ENCODE data around the gene ZNF205. TPM values are rescaled to one million over a fixed set of nuclear protein-coding genes. Genes with fewer than 3 reads are reported as not detected.

ZNF205 gene
- total RNA-seq, 4 donors from 2014 or later = 10.6 to 25.0 (median 17.1) TPM

- H3K27me3 ChIP-seq = peaks cover 0 to 51% (median 4%) of the 10 kb centered on the region in 4 donors
- no peak overlapping the region for H3K4me3 ChIP-seq
Observed at GRCh38 chr16:3101841-3102470, 10.4 kb upstream of the ZNF205 start.

GRCh38 chr16:3106205-3106928 is 6.0 kb upstream of the ZNF205 start:
- peak; percentile 98 for DNase-seq (ENCODE audit: extremely low spot score)
- peaks cover 0 to 12% (median 0%) of the 10 kb centered on the region in 4 donors for H3K27me3 ChIP-seq
- peaks cover 14 to 32% (median 20%) of the 10 kb centered on the region in 4 donors for H3K4me1 ChIP-seq
- TF ChIP-seq POLR2AphosphoS5 (IDR thresholded peaks at IDR 0.05) = peak; percentile 76 to 81
- TF ChIP-seq POLR2A (IDR thresholded peaks at IDR 0.05; ENCODE audit: low read depth) = no peak
- H3K4me3 ChIP-seq = peak overlapping the region; percentile 63 to 67 (median 63)
- intact Hi-C loops (cut with DNase I) = no loop called here
- peak overlapping the region; percentile 73 to 84 (median 78) for H3K27ac ChIP-seq (replicated peaks in 1 of 4)
- H3K9me3 ChIP-seq = no peaks in the 10 kb centered on the region
- no peaks in the 10 kb centered on the region for H3K36me3 ChIP-seq
- under 1% methylated on average over 18 of the region's 74 CpGs for WGBS

More at GRCh38 chr16:3101841-3102470, 10.4 kb upstream of the ZNF205 start:
- H3K27ac ChIP-seq (replicated peaks in 1 of 4) = peak overlapping the region in 3 of 4 donors; percentile 15 to 62 (median 54)
- H3K4me1 ChIP-seq = peaks cover 22 to 45% (median 31%) of the 10 kb centered on the region in 4 donors
- H3K9me3 ChIP-seq = no peaks in the 10 kb centered on the region
- TF ChIP-seq POLR2AphosphoS5 (IDR thresholded peaks at IDR 0.05) (peak in 1 of 2 donors; percentile 15), CTCF (IDR thresholded peaks at IDR 0.05) (no peak), EP300 (IDR thresholded peaks at IDR 0.05) (no peak), POLR2A (IDR thresholded peaks at IDR 0.05; ENCODE audit: low read depth) (no peak)
- H3K36me3 ChIP-seq = no peaks in the 10 kb centered on the region
- 62% methylated on average over 27 of the region's 27 CpGs for WGBS
- intact Hi-C loops (cut with DNase I) = no loop called here
- no peak for DNase-seq (ENCODE audit: extremely low spot score)

- intact Hi-C loops (cut with DNase I) = no loop called here
Observed at GRCh38 chr16:3112881-3113574, 642 bp downstream of the ZNF205 start.

GRCh38 chr16:3113765-3114479 is 1.5 kb downstream of the ZNF205 start:
- H3K27me3 ChIP-seq = no peaks in the 10 kb centered on the region
- peak overlapping the region; percentile 60 to 76 (median 72) for H3K4me3 ChIP-seq
- peak overlapping the region in 3 of 4 donors; percentile 68 to 77 (median 71) for H3K27ac ChIP-seq (replicated peaks in 1 of 4)
- no peaks in the 10 kb centered on the region for H3K9me3 ChIP-seq
- 38% methylated on average over 7 of the region's 17 CpGs for WGBS
- intact Hi-C loops (cut with DNase I) = no loop called here
- TF ChIP-seq POLR2A (IDR thresholded peaks at IDR 0.05; ENCODE audit: low read depth) = no peak
- no peak for TF ChIP-seq CTCF (IDR thresholded peaks at IDR 0.05)
- no peak for TF ChIP-seq POLR2AphosphoS5 (IDR thresholded peaks at IDR 0.05)
- TF ChIP-seq EP300 (IDR thresholded peaks at IDR 0.05) = no peak
- peaks cover 26 to 43% (median 33%) of the 10 kb centered on the region in 4 donors for H3K4me1 ChIP-seq
- peaks cover 0 to 46% (median 37%) of the 10 kb centered on the region in 4 donors for H3K36me3 ChIP-seq
- no peak for DNase-seq (ENCODE audit: extremely low spot score)

More at GRCh38 chr16:3112881-3113574, 642 bp downstream of the ZNF205 start:
- H3K4me1 ChIP-seq = peaks cover 26 to 43% (median 33%) of the 10 kb centered on the region in 4 donors
- peak overlapping the region; percentile 60 to 76 (median 72) for H3K4me3 ChIP-seq
- DNase-seq (ENCODE audit: extremely low spot score) = no peak
- peaks cover 0 to 37% (median 28%) of the 10 kb centered on the region in 4 donors for H3K36me3 ChIP-seq
- no peak for TF ChIP-seq POLR2AphosphoS5 (IDR thresholded peaks at IDR 0.05)
- no peak for TF ChIP-seq EP300 (IDR thresholded peaks at IDR 0.05)
- no peak for TF ChIP-seq CTCF (IDR thresholded peaks at IDR 0.05)
- TF ChIP-seq POLR2A (IDR thresholded peaks at IDR 0.05; ENCODE audit: low read depth) = no peak
- peak overlapping the region; percentile 68 to 77 (median 74) for H3K27ac ChIP-seq (replicated peaks in 1 of 4)
- no peaks in the 10 kb centered on the region for H3K9me3 ChIP-seq
- WGBS = 8% methylated on average over 18 of the region's 19 CpGs
- no peaks in the 10 kb centered on the region for H3K27me3 ChIP-seq
